Right lobe of liver (tissue), 6 donors: ENCODE measurements around the gene C19orf81. TPM values are rescaled to one million over a fixed set of nuclear protein-coding genes. Genes with fewer than 3 reads are reported as not detected.
"Not testable (repeated sequence)": the region's sequence is repeated elsewhere in the genome, so short reads cannot be mapped to it uniquely, and the experiment has no call there.

Experiments used
- ATAC-seq, 4 donors: fragments of 200-7000 bp; cut with Tn5 transposase; one replicate each; pipeline ENCODE4 v1.9.1; 2020; ENCODE audit warnings: mild to moderate bottlenecking in 4 of 4, moderate library complexity in 4 of 4
- DNase-seq, 3 donors: peaks; one replicate each; pipeline ENCODE4 v3.0.0-alpha.2; 2020
- H3K27ac ChIP-seq, 3 donors: fragments of 200-600 bp; one replicate each; pipeline ENCODE4 v1.8.0; 2022
- H3K27me3 ChIP-seq, 2 donors: fragments of 200-600 bp; one replicate each; pipeline ENCODE4 v1.8.0; 2022
- H3K36me3 ChIP-seq, 4 donors: fragments of 200-600 bp; sonication (generic) in 1 of 4; one replicate each; pipeline versions ENCODE4 v1.5.1 to v1.8.0; 2017 to 2022; ENCODE audit warnings: control low read depth in 1 of 4
- H3K4me1 ChIP-seq, 4 donors: fragments of 200-600 bp; sonication (generic) in 1 of 4; one replicate each; pipeline versions ENCODE4 v1.5.1 to v1.8.0; 2017 to 2022; ENCODE audit warnings: control low read depth in 1 of 4
- H3K4me3 ChIP-seq, 3 donors: fragments of 200-600 bp; one replicate each; pipeline ENCODE4 v1.8.0; 2022
- H3K9me3 ChIP-seq, 4 donors: fragments of 200-600 bp; sonication (generic) in 1 of 4; one replicate each; pipeline versions ENCODE4 v1.5.1 to v1.8.0; 2017 to 2022; ENCODE audit warnings: control low read depth in 1 of 4
- POLR2A ChIP-seq: fragments of 450-650 bp; IDR thresholded peaks from one replicate; pipeline ENCODE4 v1.6.1; 2017; ENCODE audit warnings: antibody characterized with exemption, mild to moderate bottlenecking
- WGBS: methylation state at CpG from one replicate; pipeline ENCODE4 v1.1.6; 2018; ENCODE audit warnings: low coverage, low lambda C conversion rate; ENCODE audit not compliant: insufficient coverage; ENCODE audit errors: missing lambda C conversion rate; 5-methylcytosine and 5-hydroxymethylcytosine counted together
- intact Hi-C, 2 donors: fragments of 100-400 bp; cut with DNase I; formaldehyde crosslinking; loops; one replicate each; pipeline versions ENCODE4 v1.11.2 to v1.14.1; 2022
- total RNA-seq, 6 experiments: library from RNA; depleted of rRNA in 2 of 6; stranded (reverse); fragments of >200 nt in 2 of 6; fragmentation: NEBNext Ultra II Directional in 3 of 6; extraction: Animal tissue kit (Norgen Biotek cat#: 25700) in 3 of 6; gene quantifications; one replicate each; pipeline versions ENCODE4 v1.1.0 to v1.2.4, GENCODE V29; 2016 to 2023
- TF ChIP-seq, protein P1 (sequence below), 4 donors: fragments of 200-600 bp in 3 of 4; fragments of 450-650 bp in 1 of 4; IDR thresholded peaks; one replicate each; pipeline versions ENCODE4 v1.5.1 to v1.8.0; 2016 to 2022; ENCODE audit warnings: antibody characterized with exemption in 4 of 4, mild to moderate bottlenecking in 2 of 4
- donor health status: DM: no; HTN: yes; CAD: no.
- donor health status: DM: no; HTN: no; CAD: no.
- donor health status: DM: no; HTN: no; CAD: no.
- donor health status: DM: no; HTN: yes; CAD: no.
- donor health status: DM: no; HTN: yes; CAD: no.

The C19orf81 gene
- total RNA-seq, 6 experiments from 2014 or later = not detected

DNA sequence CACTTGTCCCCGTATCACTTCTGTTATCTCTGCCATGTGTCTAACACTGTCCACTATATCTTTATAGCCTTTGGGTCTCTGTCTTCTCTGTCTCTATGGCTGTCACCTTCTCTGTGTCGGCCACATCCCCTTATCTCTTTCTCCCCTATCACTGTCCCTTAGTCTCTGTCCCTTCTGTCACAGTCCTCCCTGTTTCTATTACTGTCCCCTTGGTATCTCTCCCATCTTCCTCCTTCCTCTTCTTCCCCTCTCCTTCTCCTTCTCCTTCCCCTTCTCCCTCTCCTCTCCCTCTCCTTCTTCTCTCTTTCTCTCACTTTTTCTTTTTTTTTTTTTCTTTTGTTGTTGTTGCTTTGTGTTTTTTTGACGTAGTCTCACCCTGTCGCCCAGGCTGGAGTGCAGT is 46.3 kb upstream of the C19orf81 start:
- TF ChIP-seq POLR2A = no peak
- TF ChIP-seq, protein P1, sequence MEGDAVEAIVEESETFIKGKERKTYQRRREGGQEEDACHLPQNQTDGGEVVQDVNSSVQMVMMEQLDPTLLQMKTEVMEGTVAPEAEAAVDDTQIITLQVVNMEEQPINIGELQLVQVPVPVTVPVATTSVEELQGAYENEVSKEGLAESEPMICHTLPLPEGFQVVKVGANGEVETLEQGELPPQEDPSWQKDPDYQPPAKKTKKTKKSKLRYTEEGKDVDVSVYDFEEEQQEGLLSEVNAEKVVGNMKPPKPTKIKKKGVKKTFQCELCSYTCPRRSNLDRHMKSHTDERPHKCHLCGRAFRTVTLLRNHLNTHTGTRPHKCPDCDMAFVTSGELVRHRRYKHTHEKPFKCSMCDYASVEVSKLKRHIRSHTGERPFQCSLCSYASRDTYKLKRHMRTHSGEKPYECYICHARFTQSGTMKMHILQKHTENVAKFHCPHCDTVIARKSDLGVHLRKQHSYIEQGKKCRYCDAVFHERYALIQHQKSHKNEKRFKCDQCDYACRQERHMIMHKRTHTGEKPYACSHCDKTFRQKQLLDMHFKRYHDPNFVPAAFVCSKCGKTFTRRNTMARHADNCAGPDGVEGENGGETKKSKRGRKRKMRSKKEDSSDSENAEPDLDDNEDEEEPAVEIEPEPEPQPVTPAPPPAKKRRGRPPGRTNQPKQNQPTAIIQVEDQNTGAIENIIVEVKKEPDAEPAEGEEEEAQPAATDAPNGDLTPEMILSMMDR (IDR thresholded peaks at IDR 0.05) = no peak
- ATAC-seq (no peak), DNase-seq (no peak)
- intact Hi-C loops = no loop called here
- Histone ChIP-seq H3K4me3 (no peak overlapping the region), H3K36me3 (no peaks in the 10 kb centered on the region), H3K27me3 (no peaks in the 10 kb centered on the region), H3K4me1 (no peaks in the 10 kb centered on the region), H3K9me3 (no peaks in the 10 kb centered on the region), H3K27ac (no peak overlapping the region)
- 41% methylated on average over 4 of the region's 4 CpGs for WGBS

DNA sequence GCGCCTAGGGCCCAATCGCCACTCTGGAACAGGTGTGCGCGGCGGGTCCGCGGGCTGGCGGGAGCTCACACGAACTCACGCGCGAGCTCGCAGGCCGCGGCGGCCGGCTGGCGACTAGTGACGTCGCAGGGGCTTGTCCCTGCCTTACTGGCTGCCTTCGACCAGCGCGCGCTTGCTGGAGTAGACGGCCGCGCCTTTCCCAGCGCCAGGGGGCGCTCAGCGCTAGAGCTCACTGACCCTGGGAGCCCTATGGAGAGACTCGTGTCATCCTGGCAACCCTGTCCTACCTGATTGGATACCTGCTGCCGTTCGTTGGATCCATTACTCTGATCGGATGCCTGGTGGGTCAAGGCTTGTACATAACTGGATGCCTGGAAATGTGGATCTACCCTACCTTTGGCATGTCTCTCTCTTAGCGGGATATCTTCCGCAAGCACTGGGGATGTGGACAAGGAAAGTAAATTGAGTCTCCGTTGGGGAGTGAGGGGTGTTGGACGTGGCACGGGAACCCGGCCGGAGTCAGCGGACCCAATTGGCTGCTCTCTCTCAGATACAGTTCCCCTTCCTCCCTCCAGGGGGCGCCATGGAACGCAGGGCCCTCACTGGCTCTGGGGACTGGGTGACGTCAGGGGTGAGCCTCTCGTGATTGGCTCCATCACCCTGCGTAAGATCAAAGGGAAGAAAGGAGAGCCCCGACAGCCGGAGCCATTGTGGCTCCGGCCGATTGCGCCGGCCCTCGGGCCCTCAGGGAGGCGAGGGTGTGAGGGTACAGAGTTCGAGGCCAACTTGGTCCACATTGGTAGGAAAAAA is 44.8 kb upstream of the C19orf81 start:
- ATAC-seq = not testable (repeated sequence)
- WGBS = 19% methylated on average over 5 of the region's 56 CpGs

DNA sequence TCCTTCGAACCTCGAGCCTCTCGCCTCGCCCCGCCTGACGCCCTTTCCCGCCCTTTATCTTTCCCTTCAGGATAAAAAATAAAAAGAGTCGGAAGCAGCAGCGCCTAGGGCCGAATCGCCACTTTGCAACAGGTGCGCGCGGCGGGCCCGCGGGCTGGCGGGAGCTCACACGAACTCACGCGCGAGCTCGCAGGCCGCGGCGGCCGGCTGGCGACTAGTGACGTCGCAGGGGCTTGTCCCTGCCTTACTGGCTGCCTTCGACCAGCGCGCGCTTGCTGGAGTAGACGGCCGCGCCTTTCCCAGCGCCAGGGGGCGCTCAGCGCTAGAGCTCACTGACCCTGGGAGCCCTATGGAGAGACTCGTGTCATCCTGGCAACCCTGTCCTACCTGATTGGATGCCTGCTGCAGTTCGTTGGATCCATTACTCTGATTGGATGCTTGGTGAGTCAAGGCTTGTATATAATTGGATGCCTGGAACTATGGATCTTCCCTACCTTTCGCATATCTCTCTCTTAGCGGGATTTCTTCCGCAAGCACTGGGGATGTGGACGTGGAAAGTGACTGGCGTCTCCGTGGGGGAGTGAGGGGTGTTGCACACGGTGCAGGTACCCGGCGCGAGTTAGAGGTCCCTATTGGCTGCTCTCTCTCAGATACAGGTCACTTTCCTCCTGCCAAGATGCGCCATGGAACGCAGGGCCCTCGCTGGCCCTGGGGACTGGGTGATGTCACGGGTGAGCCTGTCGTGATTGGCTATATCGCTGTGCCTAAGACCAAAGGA is 43.0 kb upstream of the C19orf81 start:
- H3K4me1 ChIP-seq, H3K27me3 ChIP-seq, intact Hi-C loops, DNase-seq, H3K27ac ChIP-seq, H3K9me3 ChIP-seq, H3K4me3 ChIP-seq, H3K36me3 ChIP-seq: not testable (repeated sequence)
- 40% methylated on average over 17 of the region's 58 CpGs for WGBS
- peak in 1 of 4 donors; percentile 18 for ATAC-seq

More for the DNA sequence above, 44.8 kb upstream of the C19orf81 start:
- intact Hi-C loops, H3K36me3 ChIP-seq, H3K27me3 ChIP-seq, H3K4me1 ChIP-seq, H3K4me3 ChIP-seq, H3K9me3 ChIP-seq, DNase-seq, H3K27ac ChIP-seq: not testable (repeated sequence)

DNA sequence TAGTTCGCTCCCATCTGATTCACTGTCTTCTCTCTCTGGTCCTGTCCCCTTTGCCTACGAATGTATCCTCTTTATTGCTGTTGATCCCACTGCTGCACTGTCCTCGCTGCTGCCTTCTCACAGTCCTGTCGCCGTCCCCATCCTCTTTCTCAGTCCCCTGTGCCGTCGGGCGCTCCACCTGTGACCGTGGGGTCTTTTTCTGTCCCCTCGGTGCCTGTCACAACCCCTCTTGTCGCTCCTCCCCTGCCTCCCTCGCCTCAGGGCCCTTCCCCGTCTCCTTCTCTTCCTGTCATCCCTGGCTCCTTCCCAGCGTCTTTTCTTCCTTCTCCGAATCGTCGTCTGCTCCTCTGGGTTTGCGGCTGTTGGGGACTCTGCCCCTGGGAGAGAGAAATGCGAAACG is 41.9 kb upstream of the C19orf81 start:
- intact Hi-C loops = no loop called here
- no peaks in the 10 kb centered on the region for H3K36me3 ChIP-seq
- WGBS = 48% methylated on average over 14 of the region's 20 CpGs
- TF ChIP-seq, protein P1 (IDR thresholded peaks at IDR 0.05) = no peak
- no peak for TF ChIP-seq POLR2A
- no peak for ATAC-seq
- no peak overlapping the region for H3K4me3 ChIP-seq
- no peaks in the 10 kb centered on the region for H3K4me1 ChIP-seq
- no peaks in the 10 kb centered on the region for H3K27me3 ChIP-seq
- no peaks in the 10 kb centered on the region for H3K9me3 ChIP-seq
- H3K27ac ChIP-seq = no peak overlapping the region
- no peak for DNase-seq

DNA sequence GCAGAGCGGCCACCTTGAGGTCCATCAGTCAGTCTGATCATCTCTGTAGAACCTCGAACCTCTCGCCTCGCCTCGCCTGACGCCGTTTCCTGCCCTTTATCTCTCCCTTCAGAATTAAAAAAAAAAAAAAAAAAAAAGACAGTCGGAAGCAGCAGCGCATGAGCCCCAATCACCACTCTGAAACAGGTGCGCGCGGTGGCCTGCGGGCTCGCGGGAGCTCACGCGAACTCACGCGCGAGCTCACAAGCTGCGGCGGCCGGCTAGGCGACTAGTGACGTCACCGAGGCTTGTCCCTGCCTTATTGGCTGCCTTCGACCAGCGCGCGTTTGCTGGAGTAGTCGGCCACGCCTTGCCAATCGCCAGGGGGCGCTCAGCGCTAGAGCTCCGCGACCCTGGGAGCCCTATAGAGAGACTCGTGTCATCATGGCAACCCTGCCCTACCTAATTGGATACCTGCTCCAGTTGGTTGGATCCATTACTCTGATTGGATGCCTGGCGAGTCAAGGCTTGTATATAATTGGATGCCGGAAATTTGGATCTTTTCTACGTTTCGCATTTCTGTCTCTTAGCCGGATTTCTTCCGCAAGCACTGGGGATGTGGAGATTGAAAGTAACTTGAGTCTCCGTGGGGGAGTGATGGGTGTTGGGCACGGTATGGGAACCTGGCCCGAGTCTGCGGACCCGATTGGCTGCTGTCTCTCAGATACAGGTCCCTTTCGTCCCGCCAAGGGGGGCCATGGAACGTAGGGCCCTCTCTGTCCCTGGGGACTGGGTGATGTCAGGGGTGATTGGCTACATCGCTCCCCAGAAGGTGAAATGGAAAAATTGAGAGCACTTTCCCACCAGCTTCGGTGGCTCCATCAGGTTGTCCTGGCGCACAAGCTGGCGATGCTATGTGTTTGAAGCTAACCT is 41.1 kb upstream of the C19orf81 start:
- intact Hi-C loops = no loop called here
- TF ChIP-seq, protein P1 (IDR thresholded peaks at IDR 0.05) = peak in 2 of 4 donors; percentile 20 to 29
- TF ChIP-seq POLR2A = no peak
- WGBS = 15% methylated on average over 37 of the region's 56 CpGs

DNA sequence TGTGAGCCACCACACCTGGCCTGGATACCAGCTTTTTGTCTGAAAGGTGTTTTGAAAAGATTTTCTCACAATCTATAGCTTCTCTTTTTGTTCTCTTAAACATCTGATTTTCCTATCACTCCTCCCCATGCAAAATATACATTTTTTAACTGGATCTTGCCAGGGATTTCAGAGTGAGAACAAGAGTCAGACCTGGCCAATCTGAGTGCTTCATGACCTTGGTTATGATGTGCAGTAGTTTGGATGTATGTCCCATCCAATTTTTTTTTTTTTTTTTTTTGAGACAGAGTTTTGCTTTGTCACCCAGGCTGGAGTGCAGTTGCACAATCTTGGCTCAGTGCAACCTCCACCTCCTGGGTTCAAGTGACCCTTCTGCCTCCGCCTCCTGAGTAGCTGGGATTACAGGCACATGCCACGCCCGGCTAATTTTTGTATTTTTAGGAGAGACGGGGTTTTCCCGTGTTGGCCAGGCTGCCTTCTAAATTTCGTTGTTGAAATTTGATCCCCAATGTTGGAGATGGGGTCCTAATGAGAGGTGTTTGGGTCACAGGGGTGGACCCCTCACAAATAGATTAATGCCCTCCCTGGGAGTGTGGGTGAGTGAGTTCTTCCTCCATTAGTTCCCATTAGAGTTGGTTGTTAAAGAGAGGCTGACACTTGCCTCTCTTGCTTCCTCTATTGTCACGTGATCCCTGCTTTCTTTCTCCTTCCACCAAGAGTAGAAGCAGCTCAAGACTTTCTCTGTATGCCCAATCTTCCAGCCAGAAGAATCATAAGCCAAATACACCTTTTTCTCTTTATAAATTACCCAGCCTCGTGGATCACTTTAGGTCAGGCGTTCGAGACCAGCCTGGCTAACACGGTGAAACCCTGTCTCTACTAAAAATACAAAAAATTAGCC is 36.5 kb upstream of the C19orf81 start:
- WGBS = 71% methylated on average over 7 of the region's 11 CpGs
- H3K27me3 ChIP-seq, H3K27ac ChIP-seq, H3K4me3 ChIP-seq, intact Hi-C loops, H3K9me3 ChIP-seq, H3K4me1 ChIP-seq, DNase-seq, H3K36me3 ChIP-seq, ATAC-seq: not testable (repeated sequence)

More for the DNA sequence above, 41.1 kb upstream of the C19orf81 start:
- ATAC-seq (peak; percentile 15 to 45 (median 35)), DNase-seq (peak in 2 of 3 donors; percentile 35 to 67)
- Histone ChIP-seq H3K4me3 (no peak overlapping the region), H3K27ac (no peak overlapping the region), H3K27me3 (no peaks in the 10 kb centered on the region), H3K9me3 (no peaks in the 10 kb centered on the region), H3K4me1 (no peaks in the 10 kb centered on the region), H3K36me3 (no peaks in the 10 kb centered on the region)

DNA sequence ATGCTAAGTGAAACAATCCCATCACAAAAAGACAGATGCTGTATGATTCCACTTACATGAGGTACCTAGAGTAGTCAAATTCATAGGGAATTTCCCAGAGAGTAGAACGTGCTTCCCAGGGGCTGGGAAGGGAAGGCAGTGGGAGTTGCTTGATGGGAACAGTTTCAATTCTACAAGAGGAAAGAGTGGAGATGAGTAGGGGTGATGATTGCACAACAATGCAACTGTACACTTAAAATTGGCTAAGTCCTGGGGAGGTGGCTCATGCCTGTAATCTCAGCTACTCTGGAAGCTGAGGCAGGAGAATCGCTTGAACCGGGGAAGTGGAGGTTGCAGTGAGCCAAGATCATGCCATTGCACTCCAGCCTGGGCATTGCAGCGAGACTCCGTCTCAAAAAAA is 30.9 kb upstream of the C19orf81 start:
- DNase-seq, H3K27me3 ChIP-seq, H3K36me3 ChIP-seq, H3K4me1 ChIP-seq, H3K27ac ChIP-seq, intact Hi-C loops, H3K9me3 ChIP-seq, ATAC-seq, H3K4me3 ChIP-seq: not testable (repeated sequence)
- WGBS = 68% methylated on average over 4 of the region's 5 CpGs
